ENCODE results near the gene CAMTA1. TPM values are rescaled to one million over a fixed set of nuclear protein-coding genes. Genes with fewer than 3 reads are reported as not detected.
A peak's percentile ranks its signal among the peaks of the same experiment; 100 is the strongest.

CAMTA1 gene
- total RNA-seq, 1 donor from 2014 or later: 63.8 TPM

DNA sequence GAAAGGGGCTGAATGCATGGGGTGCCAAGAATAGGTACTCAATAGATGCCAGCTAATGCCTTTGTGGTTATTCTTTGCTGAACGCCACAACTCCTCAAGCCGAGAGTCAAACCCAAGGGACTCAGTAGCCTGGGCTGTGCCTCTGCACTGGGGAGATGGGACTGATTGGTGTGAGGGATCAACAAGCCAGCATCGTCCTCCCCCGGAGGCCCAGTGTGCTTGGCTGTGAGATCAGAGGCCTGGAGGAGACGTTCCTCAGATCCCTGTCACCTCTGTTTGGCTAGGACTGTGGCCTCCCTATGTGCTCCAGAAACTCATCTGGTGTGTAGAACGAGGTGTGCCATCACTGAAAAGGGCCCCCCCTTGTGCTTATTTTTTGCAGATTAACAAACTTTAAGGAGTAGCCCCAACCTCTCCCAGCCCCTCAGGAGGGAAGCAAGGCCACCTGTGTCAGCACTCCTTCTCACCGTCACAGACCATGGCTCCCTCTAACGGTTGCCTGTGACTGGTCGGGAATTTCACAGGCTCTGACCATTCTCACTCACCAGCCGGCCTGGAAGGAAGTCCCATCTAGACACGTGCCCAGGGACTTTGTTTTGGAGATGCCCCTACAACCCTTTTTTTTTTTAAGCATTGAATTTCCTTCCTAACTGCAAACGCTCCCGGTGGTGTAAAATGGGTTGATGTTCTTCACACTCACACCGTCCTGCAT lies 791.8 kb downstream of the CAMTA1 start:
- no peaks in the 10 kb centered on the region for H3K9me3 Mint-ChIP-seq (ENCODE audit: low read depth)
- DNase-seq (ENCODE audit: low spot score): peak; percentile 57
- peaks cover 23% of the 10 kb centered on the region for H3K4me1 Mint-ChIP-seq (ENCODE audit: low read depth)
- H3K4me3 Mint-ChIP-seq (ENCODE audit: unreplicated experiment): no peak overlapping the region
- TF ChIP-seq, protein P1, sequence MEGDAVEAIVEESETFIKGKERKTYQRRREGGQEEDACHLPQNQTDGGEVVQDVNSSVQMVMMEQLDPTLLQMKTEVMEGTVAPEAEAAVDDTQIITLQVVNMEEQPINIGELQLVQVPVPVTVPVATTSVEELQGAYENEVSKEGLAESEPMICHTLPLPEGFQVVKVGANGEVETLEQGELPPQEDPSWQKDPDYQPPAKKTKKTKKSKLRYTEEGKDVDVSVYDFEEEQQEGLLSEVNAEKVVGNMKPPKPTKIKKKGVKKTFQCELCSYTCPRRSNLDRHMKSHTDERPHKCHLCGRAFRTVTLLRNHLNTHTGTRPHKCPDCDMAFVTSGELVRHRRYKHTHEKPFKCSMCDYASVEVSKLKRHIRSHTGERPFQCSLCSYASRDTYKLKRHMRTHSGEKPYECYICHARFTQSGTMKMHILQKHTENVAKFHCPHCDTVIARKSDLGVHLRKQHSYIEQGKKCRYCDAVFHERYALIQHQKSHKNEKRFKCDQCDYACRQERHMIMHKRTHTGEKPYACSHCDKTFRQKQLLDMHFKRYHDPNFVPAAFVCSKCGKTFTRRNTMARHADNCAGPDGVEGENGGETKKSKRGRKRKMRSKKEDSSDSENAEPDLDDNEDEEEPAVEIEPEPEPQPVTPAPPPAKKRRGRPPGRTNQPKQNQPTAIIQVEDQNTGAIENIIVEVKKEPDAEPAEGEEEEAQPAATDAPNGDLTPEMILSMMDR (IDR thresholded peaks at IDR 0.05): peak; percentile 74
- H3K27ac Mint-ChIP-seq (ENCODE audit: unreplicated experiment): no peak overlapping the region
- no peaks in the 10 kb centered on the region for H3K36me3 Mint-ChIP-seq (ENCODE audit: low read depth)
- no peaks in the 10 kb centered on the region for H3K27me3 Mint-ChIP-seq (ENCODE audit: low read depth)

DNA sequence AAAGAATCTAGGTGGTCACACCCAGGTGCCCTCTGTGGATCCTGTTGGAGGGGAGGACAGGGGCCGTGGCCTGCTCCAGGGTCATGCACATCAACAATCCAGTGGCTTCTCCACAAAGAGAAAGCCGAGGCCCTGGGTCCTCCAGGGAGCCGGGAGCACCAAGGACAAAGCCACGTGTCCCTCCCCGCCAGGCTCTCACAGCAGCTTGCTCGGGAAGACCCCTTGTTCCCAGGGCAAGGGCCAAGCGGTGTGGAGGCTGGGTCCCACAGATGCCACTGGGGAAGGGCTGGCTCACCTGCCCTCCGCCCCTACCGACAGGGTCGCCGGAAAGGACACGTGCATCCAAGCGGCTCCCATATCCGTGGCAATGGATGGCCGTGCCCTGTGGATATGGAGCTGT lies 793.0 kb downstream of the CAMTA1 start:
- no peaks in the 10 kb centered on the region for H3K27me3 Mint-ChIP-seq (ENCODE audit: low read depth)
- no peaks in the 10 kb centered on the region for H3K36me3 Mint-ChIP-seq (ENCODE audit: low read depth)

DNA sequence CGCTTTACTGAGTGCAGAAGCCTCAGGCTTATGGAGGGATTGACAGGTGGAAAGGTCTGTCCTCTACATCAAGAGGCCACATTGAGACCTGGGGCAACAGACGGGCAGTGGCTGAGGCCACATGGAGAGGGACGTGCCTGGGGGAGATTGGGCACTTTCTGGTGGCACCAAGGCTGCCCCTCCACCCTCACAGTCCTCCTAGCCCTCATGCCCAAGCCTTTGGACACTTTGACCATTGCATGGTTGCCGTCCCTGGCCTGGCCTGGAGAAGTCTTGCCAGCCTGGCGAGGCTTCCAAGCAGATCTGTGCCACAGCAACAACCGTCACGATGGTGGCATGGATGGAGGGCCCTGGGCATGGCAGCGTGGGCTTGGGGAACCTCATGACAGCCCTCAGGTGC lies 793.8 kb downstream of the CAMTA1 start:
- H3K4me1 Mint-ChIP-seq (ENCODE audit: low read depth): peaks cover 21% of the 10 kb centered on the region
- H3K27me3 Mint-ChIP-seq (ENCODE audit: low read depth): no peaks in the 10 kb centered on the region
- no peaks in the 10 kb centered on the region for H3K9me3 Mint-ChIP-seq (ENCODE audit: low read depth)

More for the DNA sequence above, 793.0 kb downstream of the CAMTA1 start:
- Mint-ChIP-seq H3K27ac (ENCODE audit: unreplicated experiment) (no peak overlapping the region), H3K4me3 (ENCODE audit: unreplicated experiment) (no peak overlapping the region), H3K9me3 (ENCODE audit: low read depth) (no peaks in the 10 kb centered on the region), H3K4me1 (ENCODE audit: low read depth) (peaks cover 23% of the 10 kb centered on the region)
- peak; percentile 87 for DNase-seq (ENCODE audit: low spot score)
- TF ChIP-seq, protein P1 (IDR thresholded peaks at IDR 0.05): no peak

DNA sequence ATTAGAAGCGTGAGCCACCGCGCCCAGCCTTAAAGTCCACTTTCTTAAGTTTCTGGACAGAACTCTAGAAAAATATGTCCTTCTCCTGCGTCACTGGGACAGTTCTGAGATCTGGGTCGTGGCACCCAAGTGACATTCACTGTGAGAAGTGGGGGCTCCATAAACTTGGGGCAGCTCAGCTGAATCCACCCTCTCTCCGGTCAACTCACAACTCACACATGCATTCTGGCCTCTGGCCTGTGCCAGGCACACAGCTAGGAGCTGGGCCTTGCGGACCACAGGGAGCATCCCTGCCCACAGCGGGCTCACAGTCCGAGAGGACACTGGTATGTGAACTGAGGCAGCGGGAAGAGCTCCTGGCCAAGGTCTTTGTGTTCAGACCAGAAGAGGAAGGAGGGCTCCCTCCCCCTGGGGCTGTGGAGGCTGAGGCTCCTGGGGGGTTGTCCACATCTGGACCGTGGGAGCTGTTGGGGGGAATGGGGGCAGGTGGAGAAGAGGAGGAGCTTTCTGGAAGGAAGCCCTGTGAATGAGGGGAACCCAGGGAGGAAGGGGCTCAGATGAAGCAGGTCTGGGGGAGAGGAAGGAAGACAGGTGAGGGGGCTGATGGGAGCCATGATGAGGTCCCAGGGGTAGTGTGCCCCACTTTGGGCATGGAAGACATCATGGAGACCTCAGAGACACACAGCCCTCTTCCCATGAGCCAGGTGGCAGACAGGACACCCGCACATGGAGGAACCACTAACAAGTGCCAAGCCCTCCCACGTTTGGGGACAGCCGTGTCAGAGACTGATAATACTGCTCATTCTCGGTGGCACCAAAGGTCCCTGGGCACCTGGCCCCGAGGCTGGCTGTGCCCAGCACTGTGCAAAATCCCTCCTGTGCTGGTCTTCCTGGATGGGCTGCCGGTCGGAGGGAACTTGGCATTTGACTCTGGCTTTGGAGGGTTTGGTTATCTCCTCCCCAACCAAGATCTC lies 794.9 kb downstream of the CAMTA1 start:
- Mint-ChIP-seq H3K27me3 (ENCODE audit: low read depth) (no peaks in the 10 kb centered on the region), H3K36me3 (ENCODE audit: low read depth) (no peaks in the 10 kb centered on the region), H3K4me3 (ENCODE audit: unreplicated experiment) (no peak overlapping the region), H3K9me3 (ENCODE audit: low read depth) (no peaks in the 10 kb centered on the region), H3K27ac (ENCODE audit: unreplicated experiment) (no peak overlapping the region), H3K4me1 (ENCODE audit: low read depth) (peaks cover 11% of the 10 kb centered on the region)
- DNase-seq (ENCODE audit: low spot score): peak; percentile 90
- TF ChIP-seq, protein P1 (IDR thresholded peaks at IDR 0.05): no peak

More for the DNA sequence above, 793.8 kb downstream of the CAMTA1 start:
- no peak overlapping the region for H3K4me3 Mint-ChIP-seq (ENCODE audit: unreplicated experiment)
- TF ChIP-seq, protein P1 (IDR thresholded peaks at IDR 0.05): no peak
- DNase-seq (ENCODE audit: low spot score): peak; percentile 80
- no peak overlapping the region for H3K27ac Mint-ChIP-seq (ENCODE audit: unreplicated experiment)
- H3K36me3 Mint-ChIP-seq (ENCODE audit: low read depth): no peaks in the 10 kb centered on the region
